H1 (cell line): ENCODE data around the gene TUBA1A. TPM values are rescaled to one million over a fixed set of nuclear protein-coding genes. Genes with fewer than 3 reads are reported as not detected.

Experiments
- CTBP2 ChIP-seq: IDR thresholded peaks from 2 replicates; pipeline ENCODE4 v1.7.0; 2011; ENCODE audit warnings: borderline replicate concordance, mild to moderate bottlenecking, moderate library complexity, mixed read lengths, low read length; ENCODE audit not compliant: insufficient read depth, insufficient read length
- RXRA ChIP-seq: IDR thresholded peaks from 2 replicates; pipeline ENCODE4 v1.6.1; 2011; ENCODE audit warnings: low read depth, mild to moderate bottlenecking, low read length, moderate library complexity; ENCODE audit not compliant: insufficient read depth
- polyA plus RNA-seq, 7 experiments: library from polyadenylated mRNA; depleted of rRNA in 3 of 7; stranded (reverse) in 5 of 7; unstranded in 2 of 7; fragments of >200 nt in 5 of 7; fragments of 200-250 nt in 2 of 7; gene quantifications; 1 replicate in 5 of 7; 2 replicates in 1 of 7; 4 replicates in 1 of 7; pipeline versions ENCODE4 v1.2.1 to v1.2.3, GENCODE V29; 2011 to 2013; ENCODE audit warnings: missing spikeins in 2 of 7, mixed read lengths in 2 of 7
- total RNA-seq: library from RNA; stranded (reverse); fragmentation: NEBNext Ultra II Directional; extraction: Animal tissue kit (Norgen Biotek cat#: 25700); gene quantifications from 2 replicates; pipeline ENCODE4 v1.2.1, GENCODE V29; 2021

The TUBA1A gene
- total and polyA plus RNA-seq, 2 of the 8 experiments (the other 6 are each of a cell fraction or from before 2014, with no cell fraction given) = 283 to 1,018 TPM

GRCh38 chr12:49138999-49139398, 49.9 kb downstream of the TUBA1A start (continued):
- TF ChIP-seq CTBP2 (no peak), RXRA (no peak)
- TF ChIP-seq, all 59 proteins: peak for 0
